DMS114 treated with DMSO at 0.1 percent for 48 hours (cell line): ENCODE data around the gene SMAD2.
"Not testable (repeated sequence)": the region's sequence is repeated elsewhere in the genome, so short reads cannot be mapped to it uniquely, and the experiment has no call there.

Experiments used
- DNase-seq: peaks from one replicate; lab custom pipeline; 2025; ENCODE audit not compliant: unreplicated experiment; lab: John Stamatoyannopoulos, UW

The SMAD2 gene

GRCh38 chr18:47846431-47846830 is 84.0 kb downstream of the SMAD2 start:
- DNase-seq, result no peak

GRCh38 chr18:47844828-47845498 is 85.5 kb downstream of the SMAD2 start:
- DNase-seq, result no peak

GRCh38 chr18:47842836-47843235 is 87.6 kb downstream of the SMAD2 start:
- DNase-seq, result no peak

GRCh38 chr18:47838396-47838795 is 92.1 kb downstream of the SMAD2 start:
- DNase-seq, result no peak

- DNase-seq, result no peak
Observed at GRCh38 chr18:47832348-47832747, 98.1 kb downstream of the SMAD2 start.

GRCh38 chr18:47831351-47831750 is 99.1 kb downstream of the SMAD2 start:
- no peak for DNase-seq

GRCh38 chr18:47830772-47831171 is 99.7 kb downstream of the SMAD2 start:
- DNase-seq, result no peak

GRCh38 chr18:47829831-47830230 is 100.6 kb downstream of the SMAD2 start:
- DNase-seq, result no peak

- DNase-seq, result not testable (repeated sequence)
Observed at GRCh38 chr18:47828031-47828430, 102.4 kb downstream of the SMAD2 start.

- no peak for DNase-seq
Observed at GRCh38 chr18:47826157-47827074, 104.0 kb downstream of the SMAD2 start.

- no peak for DNase-seq
Observed at GRCh38 chr18:47821314-47821713, 109.1 kb downstream of the SMAD2 start.

GRCh38 chr18:47817795-47818077 is 112.7 kb downstream of the SMAD2 start:
- DNase-seq, result no peak

- DNase-seq, result no peak
Observed at GRCh38 chr18:47817017-47817794, 113.3 kb downstream of the SMAD2 start.

- no peak for DNase-seq
Observed at GRCh38 chr18:47815486-47816270, 114.8 kb downstream of the SMAD2 start.

GRCh38 chr18:47809420-47809819 is 121.0 kb downstream of the SMAD2 start:
- DNase-seq, result no peak

GRCh38 chr18:47802802-47803201 is 127.7 kb downstream of the SMAD2 start:
- DNase-seq, result no peak

- no peak for DNase-seq
Observed at GRCh38 chr18:47801817-47802216, 128.6 kb downstream of the SMAD2 start.

- DNase-seq, result no peak
Observed at GRCh38 chr18:47800756-47801155, 129.7 kb downstream of the SMAD2 start.

- no peak for DNase-seq
Observed at GRCh38 chr18:47800248-47800647, 130.2 kb downstream of the SMAD2 start.

GRCh38 chr18:47799376-47799775 is 131.1 kb downstream of the SMAD2 start:
- DNase-seq, result no peak

GRCh38 chr18:47798366-47798765 is 132.1 kb downstream of the SMAD2 start:
- no peak for DNase-seq
